Measurements from ENCODE around the gene NLRX1. TPM values are rescaled to one million over a fixed set of nuclear protein-coding genes. Genes with fewer than 3 reads are reported as not detected.

NLRX1 gene
- total RNA-seq, 1 experiment from 2014 or later = 21.4 TPM

GRCh38 chr11:119218141-119218878 lies 49.8 kb downstream of the NLRX1 start:
- ChIA-PET POLR2A (no interaction called here), CTCF (interaction anchor here (0.9 kb wide), 1 partner anchor 12 kb away, joined by 4 read pairs; the partner anchor contains the start of gene CBL), RAD21 (ENCODE audit: low non-redundant PET in 1 of 2, low total read pairs in 2 of 2, uncharacterized antibody in 2 of 2, unreplicated experiment in 2 of 2) (no interaction called here)
- Histone ChIP-seq H3K27ac (ENCODE audit: low read depth, low read length) (peak overlapping the region; percentile 74), H3K36me3 (ENCODE audit: control insufficient read depth in 1 of 2, insufficient read depth in 2 of 2, low read length in 2 of 2) (no peaks in the 10 kb centered on the region), H3K9me3 (ENCODE audit: control insufficient read depth in 1 of 2, insufficient read depth in 1 of 2, low read depth in 1 of 2, low read length in 2 of 2) (no peaks in the 10 kb centered on the region), H3K27me3 (ENCODE audit: insufficient read depth, low read length) (no peaks in the 10 kb centered on the region), H3K79me2 (ENCODE audit: insufficient read depth, low read length) (peaks cover 73% of the 10 kb centered on the region), H3K9ac (ENCODE audit: low read length) (peak overlapping the region; percentile 30), H2AFZ (ENCODE audit: low read depth, low read length, poor library complexity, severe bottlenecking) (no peak overlapping the region), H3K9me2 (ENCODE audit: insufficient read depth) (no peaks in the 10 kb centered on the region), H3K4me2 (ENCODE audit: low read length) (peak overlapping the region; percentile 63), H3K4me3 (replicated peaks in 1 of 2; ENCODE audit: low read depth in 1 of 2, low read length in 2 of 2) (peak overlapping the region in 1 of 2 experiments; percentile 23; a peak in 2 of 4 replicates), H4K20me1 (ENCODE audit: insufficient read depth) (no peaks in the 10 kb centered on the region), H3K4me1 (ENCODE audit: control insufficient read depth in 1 of 2, insufficient read depth in 2 of 2, low read length in 2 of 2) (peaks cover 20 to 40% of the 10 kb centered on the region in 2 experiments)
- ATAC-seq (peak; percentile 97), DNase-seq (ENCODE audit: low read depth, low spot score) (peak; percentile 92)
- BruUV-seq (replicated peaks) = no TSS peak
- TF ChIP-seq CEBPB (IDR thresholded peaks at IDR 0.05; ENCODE audit: low read depth) (peak; percentile 77), EGR1 (IDR thresholded peaks at IDR 0.05; ENCODE audit: low read depth) (no peak), ELF1 (IDR thresholded peaks at IDR 0.05; ENCODE audit: borderline replicate concordance, low read depth) (no peak), REST (IDR thresholded peaks at IDR 0.05; ENCODE audit: low read depth) (no peak), POLR2AphosphoS5 (IDR thresholded peaks at IDR 0.05; ENCODE audit: low read depth, low read length) (peak; percentile 48; the same call in 1 of the 2 replicates), SP1 (IDR thresholded peaks at IDR 0.05; ENCODE audit: low read depth) (peak; percentile 91), TCF7L2 (IDR thresholded peaks at IDR 0.05; ENCODE audit: borderline replicate concordance, extremely low read depth, insufficient read depth, insufficient read length) (no peak), RAD21 (IDR thresholded peaks at IDR 0.05; ENCODE audit: low read depth) (peak; percentile 18; the same call in 1 of the 2 replicates), SIN3A (IDR thresholded peaks at IDR 0.05; ENCODE audit: low read depth) (peak; percentile 64; the same call in 1 of the 2 replicates), SRF (IDR thresholded peaks at IDR 0.05; ENCODE audit: low read depth) (peak; percentile 84), ZNF274 (IDR thresholded peaks at IDR 0.05; ENCODE audit: low read depth, low read length) (no peak), JUND (IDR thresholded peaks at IDR 0.05) (peak; percentile 96), CBX3 (IDR thresholded peaks at IDR 0.05; ENCODE audit: low read depth) (peak; percentile 94), ZBTB33 (IDR thresholded peaks at IDR 0.05; ENCODE audit: extremely low read depth, insufficient replicate concordance, low read length) (no peak), EZH2phosphoT487 (IDR thresholded peaks at IDR 0.05; ENCODE audit: borderline replicate concordance) (no peak), MAX (IDR thresholded peaks at IDR 0.05) (peak; percentile 58; the same call in 1 of the 2 replicates), CTCF (IDR thresholded peaks at IDR 0.05 in 2 of 3, conservative IDR thresholded peaks at IDR 0.05 in 1 of 3; ENCODE audit: borderline replicate concordance in 1 of 3, insufficient read depth in 1 of 3, low read depth in 2 of 3, low read length in 2 of 3) (no peak), EZH2 (IDR thresholded peaks at IDR 0.05) (no peak), FOSL1 (IDR thresholded peaks at IDR 0.05; ENCODE audit: low read depth) (peak; percentile 100)
- intact Hi-C loops (cut with micrococcal nuclease) = no loop called here

Data from HCT116 (cell line).